OCI-LY3 (cell line): ENCODE results near the gene KCND1.

Experiments
- CTCF ChIP-seq: fragments of 200-600, 300-600 bp; sonication (generic); IDR thresholded peaks from 2 replicates; pipeline ENCODE4 v1.5.1; 2014; ENCODE audit warnings: antibody characterized with exemption, low read length, low read depth
- EZH2phosphoT487 ChIP-seq: fragments of 200-600 bp; shearing (Covaris generic); IDR thresholded peaks from 2 replicates; pipeline ENCODE4 v1.6.1; 2018; ENCODE audit warnings: antibody characterized with exemption, mixed run types, low read depth

- TF ChIP-seq CTCF (no peak), EZH2phosphoT487 (no peak)
Measured at GRCh38 chrX:48924270-48924669, 47.4 kb downstream of the KCND1 start.
